GM23248 (cell line): ENCODE measurements around the gene ST6GAL1.

ENCODE experiments used
- EZH2 ChIP-seq: fragments of 200-600 bp; sonication (generic); IDR thresholded peaks from 2 replicates; pipeline ENCODE4 v1.6.1; 2018; ENCODE audit warnings: antibody characterized with exemption, mild to moderate bottlenecking; ENCODE audit not compliant: insufficient read depth, poor library complexity, severe bottlenecking
- EZH2phosphoT487 ChIP-seq: fragments of 200-600 bp; sonication (generic); IDR thresholded peaks from 2 replicates; pipeline ENCODE4 v1.6.1; 2018; ENCODE audit warnings: antibody characterized with exemption, moderate library complexity, mild to moderate bottlenecking, low read depth; ENCODE audit not compliant: insufficient read depth

- no peak for TF ChIP-seq EZH2
- TF ChIP-seq EZH2phosphoT487: no peak
Measured at GRCh38 chr3:187061748-187062147, 131.4 kb downstream of the ST6GAL1 start.
